GM12891 (cell line): ENCODE measurements around the gene SERINC5.

Experiments
- PAX5 ChIP-seq: IDR thresholded peaks from 2 replicates; pipeline ENCODE4 v1.6.1; 2011; ENCODE audit warnings: low read length, moderate library complexity, mild to moderate bottlenecking; ENCODE audit not compliant: insufficient read depth, severe bottlenecking
- POLR2A ChIP-seq: IDR thresholded peaks from 2 replicates; pipeline ENCODE4 v1.6.1; 2011; ENCODE audit warnings: low read depth, low read length, control low read depth
- POLR2AphosphoS5 ChIP-seq: IDR thresholded peaks from 2 replicates; pipeline ENCODE4 v1.6.1; 2011; ENCODE audit warnings: low read depth, low read length, control low read depth
- POU2F2 ChIP-seq: IDR thresholded peaks from 2 replicates; pipeline ENCODE4 v1.6.1; 2011; ENCODE audit warnings: low read depth, mild to moderate bottlenecking, control low read depth, low read length, moderate library complexity
- SPI1 ChIP-seq: IDR thresholded peaks from 2 replicates; pipeline ENCODE4 v1.6.1; 2011; ENCODE audit warnings: low read depth, low read length, control low read depth
- TAF1 ChIP-seq: IDR thresholded peaks from 2 replicates; pipeline ENCODE4 v1.6.1; 2011; ENCODE audit warnings: low read depth, low read length, control low read depth

DNA sequence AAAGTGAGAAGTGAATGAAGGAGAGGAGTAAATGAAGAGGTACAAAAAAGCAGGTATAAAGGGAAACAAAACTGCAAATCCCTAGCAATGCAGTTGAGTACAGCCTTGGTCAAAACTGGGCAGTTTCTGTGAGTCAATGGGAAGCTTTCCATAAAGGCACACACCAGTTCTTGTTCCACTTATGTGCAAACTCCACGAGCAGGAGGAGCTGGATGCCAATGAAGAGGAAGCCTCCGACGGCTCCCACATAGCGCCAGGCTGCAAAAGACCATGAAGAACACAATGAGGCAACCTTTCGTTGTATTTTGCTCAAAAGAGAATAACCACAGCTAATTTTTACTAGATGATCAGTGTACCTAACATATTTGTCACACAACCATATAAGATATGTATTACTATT is 81.1 kb downstream of the SERINC5 start:
- TF ChIP-seq POLR2A, result no peak
- no peak for TF ChIP-seq POLR2AphosphoS5
- TF ChIP-seq TAF1, result no peak
- TF ChIP-seq POU2F2, result no peak
- TF ChIP-seq PAX5, result no peak
- no peak for TF ChIP-seq SPI1
